Activated CD4-positive, alpha-beta T cell treated with anti-CD3 and anti-CD28 coated beads for 48 hours (primary cell): ENCODE measurements around the gene ALDH9A1.
"Not testable (repeated sequence)": the region's sequence is repeated elsewhere in the genome, so short reads cannot be mapped to it uniquely, and the experiment has no call there.

Source experiments
- DNase-seq: peaks from one replicate; pipeline ENCODE4 v3.0.0-alpha.2; 2020

Gene ALDH9A1

GRCh38 chr1:165644064-165644735 is 54.2 kb downstream of the ALDH9A1 start:
- no peak for DNase-seq

GRCh38 chr1:165641231-165641987 is 57.0 kb downstream of the ALDH9A1 start:
- no peak for DNase-seq

- DNase-seq = no peak
Measured at GRCh38 chr1:165639821-165640623, 58.3 kb downstream of the ALDH9A1 start.

GRCh38 chr1:165638211-165638610 is 60.2 kb downstream of the ALDH9A1 start:
- DNase-seq = not testable (repeated sequence)

- DNase-seq = no peak
Measured at GRCh38 chr1:165637427-165637826, 60.9 kb downstream of the ALDH9A1 start.

GRCh38 chr1:165635823-165636222 is 62.5 kb downstream of the ALDH9A1 start:
- DNase-seq = no peak

GRCh38 chr1:165635329-165635728 is 63.0 kb downstream of the ALDH9A1 start:
- no peak for DNase-seq

- DNase-seq = no peak
Measured at GRCh38 chr1:165634154-165634921, 64.0 kb downstream of the ALDH9A1 start.

- no peak for DNase-seq
Measured at GRCh38 chr1:165633614-165634013, 64.7 kb downstream of the ALDH9A1 start.

- no peak for DNase-seq
Measured at GRCh38 chr1:165632491-165632890, 65.9 kb downstream of the ALDH9A1 start.

GRCh38 chr1:165632152-165632469 is 66.3 kb downstream of the ALDH9A1 start:
- no peak for DNase-seq

GRCh38 chr1:165631342-165632151 is 66.8 kb downstream of the ALDH9A1 start:
- peak; percentile 66 for DNase-seq

GRCh38 chr1:165630629-165631341 is 67.6 kb downstream of the ALDH9A1 start, which contains the start of gene MGST3:
Gene MGST3 (plus strand): TSS chr1:165631234. CDS start chr1:165649848, 18,614 bp downstream.
- peak; percentile 97 for DNase-seq

GRCh38 chr1:165629848-165630628 is 68.3 kb downstream of the ALDH9A1 start:
- DNase-seq = peak; percentile 9

GRCh38 chr1:165629151-165629550 is 69.2 kb downstream of the ALDH9A1 start:
- no peak for DNase-seq

GRCh38 chr1:165628147-165628822 is 70.1 kb downstream of the ALDH9A1 start:
- DNase-seq = no peak

GRCh38 chr1:165624441-165624840 is 73.9 kb downstream of the ALDH9A1 start:
- DNase-seq = no peak

- DNase-seq = no peak
Measured at GRCh38 chr1:165623624-165624023, 74.7 kb downstream of the ALDH9A1 start.

GRCh38 chr1:165619647-165620151 is 78.7 kb downstream of the ALDH9A1 start:
- no peak for DNase-seq
